ENCODE results near the gene PPP1R13B.

DNA sequence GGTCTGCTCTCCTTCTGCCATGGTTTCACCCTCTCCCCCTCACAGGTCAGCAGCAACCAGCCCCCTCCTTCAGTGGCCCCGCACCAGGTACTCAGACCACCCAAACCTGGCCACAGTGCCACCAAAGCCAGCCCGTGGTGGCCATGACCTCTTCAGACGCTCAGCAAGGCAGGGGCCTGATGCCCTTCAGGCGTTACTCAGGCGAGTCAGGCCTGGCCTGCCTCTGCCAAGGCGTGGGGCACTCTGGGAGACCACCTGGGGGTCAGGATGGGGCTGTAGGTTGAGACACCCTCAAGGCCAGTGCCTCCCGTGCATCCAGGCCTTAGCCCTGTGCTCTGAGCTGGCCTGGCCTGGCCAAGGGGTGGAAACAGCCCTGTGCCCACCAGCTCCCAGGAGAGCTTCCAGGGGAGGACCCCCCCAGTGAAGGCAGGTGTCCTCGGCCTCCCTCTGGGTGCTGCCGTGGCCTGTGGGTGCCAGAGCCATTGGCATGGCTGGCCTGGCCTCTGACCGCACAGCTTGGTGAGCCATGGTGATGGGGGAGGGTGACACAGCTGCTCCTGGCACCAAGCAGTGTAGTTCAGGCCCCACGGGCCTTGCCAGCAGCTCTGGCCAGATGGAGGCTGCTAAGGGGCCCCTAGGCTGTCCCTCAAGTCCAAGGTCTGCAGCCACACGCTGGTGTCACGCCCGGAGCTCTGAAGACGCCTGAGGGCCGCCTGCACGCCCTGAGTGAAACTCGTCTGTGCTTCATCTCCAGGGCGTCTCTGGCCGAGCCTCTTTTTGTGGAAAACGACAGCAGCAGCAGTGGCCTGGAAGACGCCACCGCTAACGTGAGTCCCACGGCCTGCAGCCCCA lies 147.2 kb downstream of the PPP1R13B start:
- TF ChIP-seq POLR2A (IDR thresholded peaks at IDR 0.05; ENCODE audit: extremely low read depth, insufficient read length), result no peak
- TF ChIP-seq, protein P1, sequence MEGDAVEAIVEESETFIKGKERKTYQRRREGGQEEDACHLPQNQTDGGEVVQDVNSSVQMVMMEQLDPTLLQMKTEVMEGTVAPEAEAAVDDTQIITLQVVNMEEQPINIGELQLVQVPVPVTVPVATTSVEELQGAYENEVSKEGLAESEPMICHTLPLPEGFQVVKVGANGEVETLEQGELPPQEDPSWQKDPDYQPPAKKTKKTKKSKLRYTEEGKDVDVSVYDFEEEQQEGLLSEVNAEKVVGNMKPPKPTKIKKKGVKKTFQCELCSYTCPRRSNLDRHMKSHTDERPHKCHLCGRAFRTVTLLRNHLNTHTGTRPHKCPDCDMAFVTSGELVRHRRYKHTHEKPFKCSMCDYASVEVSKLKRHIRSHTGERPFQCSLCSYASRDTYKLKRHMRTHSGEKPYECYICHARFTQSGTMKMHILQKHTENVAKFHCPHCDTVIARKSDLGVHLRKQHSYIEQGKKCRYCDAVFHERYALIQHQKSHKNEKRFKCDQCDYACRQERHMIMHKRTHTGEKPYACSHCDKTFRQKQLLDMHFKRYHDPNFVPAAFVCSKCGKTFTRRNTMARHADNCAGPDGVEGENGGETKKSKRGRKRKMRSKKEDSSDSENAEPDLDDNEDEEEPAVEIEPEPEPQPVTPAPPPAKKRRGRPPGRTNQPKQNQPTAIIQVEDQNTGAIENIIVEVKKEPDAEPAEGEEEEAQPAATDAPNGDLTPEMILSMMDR (IDR thresholded peaks at IDR 0.05; ENCODE audit: low read depth, low read length), result no peak

Data from NB4 (cell line).